ENCODE measurements around the gene MRPL12.
A peak's percentile ranks its signal among the peaks of the same experiment; 100 is the strongest.

The MRPL12 gene

GRCh38 chr17:81683208-81683583, 20.0 kb upstream of the MRPL12 start:
- no peak for DNase-seq

GRCh38 chr17:81683584-81684441, 19.4 kb upstream of the MRPL12 start, which contains the start of the genes ARL16 and HGS:
TSS of gene ARL16 (minus strand) at chr17:81683797. CDS start at chr17:81683753, 44 bp downstream.
TSS of gene HGS (plus strand) at chr17:81684011. CDS start at chr17:81684067, 56 bp downstream.
- DNase-seq = peak; percentile 97

- no peak for DNase-seq
Measured at GRCh38 chr17:81684442-81684911, 18.7 kb upstream of the MRPL12 start.

GRCh38 chr17:81685108-81685507, 18.1 kb upstream of the MRPL12 start:
- DNase-seq = no peak

- DNase-seq = no peak
Measured at GRCh38 chr17:81686614-81687013, 16.6 kb upstream of the MRPL12 start.

- no peak for DNase-seq
Measured at GRCh38 chr17:81687770-81688541, 15.2 kb upstream of the MRPL12 start.

- no peak for DNase-seq
Measured at GRCh38 chr17:81688616-81689015, 14.6 kb upstream of the MRPL12 start.

- DNase-seq = no peak
Measured at GRCh38 chr17:81690066-81690465, 13.1 kb upstream of the MRPL12 start.

GRCh38 chr17:81690549-81690948, 12.6 kb upstream of the MRPL12 start:
- no peak for DNase-seq

GRCh38 chr17:81691196-81691595, 12.0 kb upstream of the MRPL12 start:
- DNase-seq = no peak

GRCh38 chr17:81691608-81692007, 11.6 kb upstream of the MRPL12 start:
- DNase-seq = no peak

- no peak for DNase-seq
Measured at GRCh38 chr17:81693509-81694210, 9.5 kb upstream of the MRPL12 start.

GRCh38 chr17:81694810-81695209, 8.4 kb upstream of the MRPL12 start:
- no peak for DNase-seq

GRCh38 chr17:81695211-81695610, 8.0 kb upstream of the MRPL12 start:
- no peak for DNase-seq

GRCh38 chr17:81695801-81696200, 7.4 kb upstream of the MRPL12 start:
- no peak for DNase-seq

GRCh38 chr17:81696218-81696941, 6.8 kb upstream of the MRPL12 start:
- no peak for DNase-seq

- DNase-seq = no peak
Measured at GRCh38 chr17:81697261-81698044, 5.7 kb upstream of the MRPL12 start.

GRCh38 chr17:81700353-81701287, 2.5 kb upstream of the MRPL12 start:
- DNase-seq = no peak

GRCh38 chr17:81701288-81702071, 1.7 kb upstream of the MRPL12 start:
- no peak for DNase-seq
